ENCODE data around the gene PLD4. TPM values are rescaled to one million over a fixed set of nuclear protein-coding genes. Genes with fewer than 3 reads are reported as not detected.
"Not testable (repeated sequence)": the region's sequence is repeated elsewhere in the genome, so short reads cannot be mapped to it uniquely, and the experiment has no call there.

Gene PLD4, protein sequence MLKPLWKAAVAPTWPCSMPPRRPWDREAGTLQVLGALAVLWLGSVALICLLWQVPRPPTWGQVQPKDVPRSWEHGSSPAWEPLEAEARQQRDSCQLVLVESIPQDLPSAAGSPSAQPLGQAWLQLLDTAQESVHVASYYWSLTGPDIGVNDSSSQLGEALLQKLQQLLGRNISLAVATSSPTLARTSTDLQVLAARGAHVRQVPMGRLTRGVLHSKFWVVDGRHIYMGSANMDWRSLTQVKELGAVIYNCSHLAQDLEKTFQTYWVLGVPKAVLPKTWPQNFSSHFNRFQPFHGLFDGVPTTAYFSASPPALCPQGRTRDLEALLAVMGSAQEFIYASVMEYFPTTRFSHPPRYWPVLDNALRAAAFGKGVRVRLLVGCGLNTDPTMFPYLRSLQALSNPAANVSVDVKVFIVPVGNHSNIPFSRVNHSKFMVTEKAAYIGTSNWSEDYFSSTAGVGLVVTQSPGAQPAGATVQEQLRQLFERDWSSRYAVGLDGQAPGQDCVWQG
- 7.7 TPM for total RNA-seq

DNA sequence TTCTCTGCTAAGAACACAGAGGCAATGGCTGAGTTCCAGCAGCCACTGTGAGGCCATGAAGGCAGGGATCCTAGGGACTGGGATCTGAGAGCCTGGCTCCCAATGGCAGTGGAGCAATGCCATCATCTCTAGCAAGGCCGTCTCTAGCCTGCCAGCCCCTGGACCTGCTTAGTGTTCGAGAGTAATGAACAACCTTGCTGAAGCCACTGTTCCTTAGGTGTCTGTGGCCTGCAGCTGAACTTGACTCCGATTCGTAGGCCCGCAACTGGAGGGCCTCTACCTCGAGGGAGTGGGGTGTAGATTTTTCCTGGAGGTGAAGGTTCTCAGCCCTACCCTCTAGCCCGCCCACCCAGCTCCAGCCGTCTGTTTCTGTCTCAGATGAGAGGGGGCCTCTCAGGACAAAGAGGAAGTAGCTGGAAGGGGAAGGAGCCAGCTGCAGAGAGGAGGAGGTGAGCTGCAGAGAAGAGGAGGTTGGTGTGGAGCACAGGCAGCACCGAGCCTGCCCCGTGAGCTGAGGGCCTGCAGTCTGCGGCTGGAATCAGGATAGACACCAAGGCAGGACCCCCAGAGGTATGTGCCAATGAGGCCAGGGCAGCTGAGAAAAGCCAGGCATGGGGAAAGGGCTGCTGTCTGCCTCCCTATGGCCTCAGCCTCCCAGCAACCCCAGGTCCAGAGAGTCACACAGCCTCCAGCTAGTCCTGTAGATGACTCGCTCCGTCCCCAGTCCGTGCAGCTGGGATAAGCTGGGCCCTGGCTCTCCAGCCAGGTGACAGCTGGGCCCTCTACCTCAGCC, at the start of gene PLD4:
TSS of gene PLD4 (plus strand) at position 459 of the 793 bp plus-strand sequence. CDS start 2,262 bp downstream, outside the sequence.
- no peak for DNase-seq

DNA sequence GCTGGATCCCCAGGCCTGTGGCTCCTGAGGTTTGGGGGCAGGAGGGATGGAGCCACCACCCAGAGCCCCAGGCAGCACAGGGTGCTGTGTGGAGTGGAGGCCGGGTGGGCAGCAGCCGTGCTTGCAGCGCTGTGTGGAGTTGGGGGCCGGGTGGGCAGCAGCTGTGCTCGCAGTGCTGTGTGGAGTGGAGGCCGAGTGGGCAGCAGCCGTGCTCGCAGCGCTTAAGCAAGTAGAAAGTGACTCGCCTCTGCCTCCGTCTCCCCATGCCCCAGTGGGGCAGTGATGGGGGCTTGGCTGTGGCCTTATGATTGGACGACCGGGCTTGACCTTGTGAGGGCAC, 49.3 kb upstream of the PLD4 start:
- DNase-seq, result no peak

DNA sequence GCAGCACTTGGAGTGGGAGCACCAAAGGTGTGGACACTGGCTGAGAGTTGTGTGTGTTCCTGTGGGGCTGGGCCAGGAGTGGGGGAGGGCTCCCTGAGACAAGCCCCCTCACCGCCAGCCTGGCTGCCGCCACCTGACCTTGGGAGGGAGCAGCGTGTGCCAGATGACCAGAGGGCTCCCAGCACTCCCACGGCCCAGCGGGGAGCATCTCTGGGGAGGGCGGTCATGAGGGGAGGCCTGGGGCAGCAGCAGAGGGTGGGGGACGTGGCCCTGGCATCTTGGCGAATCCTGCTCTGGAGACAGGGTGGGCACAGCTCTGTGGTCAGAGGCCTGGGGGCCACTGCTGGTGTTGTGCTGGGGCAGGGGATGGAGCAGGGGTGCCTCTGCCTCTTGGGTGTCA, 48.9 kb upstream of the PLD4 start:
- DNase-seq, result no peak

DNA sequence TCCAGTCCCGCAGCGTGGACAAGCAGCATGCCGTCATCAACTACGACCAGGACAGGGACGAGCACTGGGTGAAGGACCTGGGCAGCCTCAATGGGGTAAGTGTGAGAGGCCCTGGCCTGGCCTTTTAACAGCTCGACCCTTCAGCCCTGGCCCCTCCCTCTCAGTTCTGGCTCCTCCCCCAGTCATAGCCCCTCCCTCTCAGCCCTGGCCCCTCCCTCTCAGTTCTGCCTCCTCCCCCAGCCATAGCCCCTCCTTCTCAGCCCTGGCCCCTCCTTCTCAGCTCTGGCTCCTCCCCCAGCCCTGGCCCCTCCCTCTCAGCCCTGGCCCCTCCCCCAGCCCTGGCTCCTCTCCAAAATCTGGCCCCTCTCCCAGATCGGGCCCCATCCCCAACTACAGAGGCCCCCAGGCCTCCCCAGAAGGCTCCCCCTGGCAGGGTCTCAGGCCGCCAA, 48.4 kb upstream of the PLD4 start:
- no peak for DNase-seq

DNA sequence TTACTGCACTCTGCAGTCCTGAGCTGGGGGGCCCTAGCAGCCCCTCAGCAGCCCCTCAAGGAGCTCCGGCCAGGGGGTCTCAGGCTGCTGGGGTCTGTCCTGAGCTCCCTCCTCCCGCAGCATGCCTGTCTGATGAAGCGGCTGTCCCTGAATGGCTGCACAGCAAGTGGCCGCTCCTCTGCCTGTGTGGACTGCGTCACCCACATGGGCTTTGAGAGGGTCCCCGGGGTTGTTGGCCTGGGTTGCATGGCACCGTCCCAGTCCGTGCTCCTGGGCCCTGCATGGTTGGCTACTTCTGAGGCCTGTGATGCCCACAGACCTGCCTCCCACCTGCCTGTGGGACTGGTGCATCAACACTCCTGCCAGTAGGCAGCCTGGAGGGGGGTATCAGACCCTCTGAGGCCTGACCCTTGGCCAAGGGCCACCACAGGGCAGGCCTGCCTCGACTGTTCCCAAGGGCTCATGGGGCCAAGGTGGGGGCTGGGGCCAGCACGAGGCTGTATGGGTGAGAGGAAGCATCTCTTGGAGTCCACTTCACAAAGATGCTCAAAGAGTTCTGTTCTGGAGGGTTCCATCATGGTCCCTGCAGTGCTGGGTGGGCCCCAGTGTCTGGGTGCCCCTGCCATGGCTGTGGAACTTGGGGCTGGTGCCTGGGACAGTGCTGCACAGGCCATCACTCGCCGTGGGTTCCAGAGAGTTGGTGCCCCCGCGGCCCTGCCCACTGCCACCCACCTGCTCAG, 47.4 kb upstream of the PLD4 start:
- DNase-seq, result no peak

DNA sequence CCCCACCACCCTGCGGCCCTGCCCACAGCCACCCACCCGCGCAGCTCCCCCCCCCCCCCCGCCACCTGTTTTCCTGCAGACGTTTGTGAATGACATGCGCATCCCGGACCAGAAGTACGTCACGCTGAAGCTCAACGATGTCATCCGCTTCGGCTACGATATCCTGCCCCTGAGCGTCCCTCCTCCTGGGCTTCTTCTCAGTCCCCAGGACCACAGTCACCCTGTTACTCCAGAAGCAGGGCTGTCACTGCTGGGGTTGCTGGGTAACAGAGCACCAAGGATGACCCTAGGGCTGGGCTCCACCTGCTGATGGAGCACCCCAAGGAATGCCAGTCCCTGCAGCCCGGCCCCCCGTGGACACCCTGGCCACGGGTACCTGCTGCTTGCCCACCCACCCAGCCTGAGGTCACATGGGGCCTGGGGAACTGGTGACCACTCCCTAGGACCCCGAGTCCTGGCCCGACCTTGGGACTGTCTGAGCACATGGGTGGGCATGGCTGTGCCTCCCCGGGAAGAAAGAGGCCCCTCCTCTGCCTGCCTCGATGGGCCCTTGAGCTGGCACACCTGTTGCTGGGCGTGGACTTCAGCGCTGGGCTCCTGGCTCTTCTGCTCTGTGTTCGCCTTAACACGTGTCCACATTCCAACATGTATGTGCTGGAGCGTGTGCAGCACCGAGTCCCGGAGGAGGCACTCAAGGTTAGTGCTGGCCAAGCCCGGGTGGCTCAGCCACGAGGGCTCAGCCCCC, 46.7 kb upstream of the PLD4 start:
- DNase-seq, result no peak

DNA sequence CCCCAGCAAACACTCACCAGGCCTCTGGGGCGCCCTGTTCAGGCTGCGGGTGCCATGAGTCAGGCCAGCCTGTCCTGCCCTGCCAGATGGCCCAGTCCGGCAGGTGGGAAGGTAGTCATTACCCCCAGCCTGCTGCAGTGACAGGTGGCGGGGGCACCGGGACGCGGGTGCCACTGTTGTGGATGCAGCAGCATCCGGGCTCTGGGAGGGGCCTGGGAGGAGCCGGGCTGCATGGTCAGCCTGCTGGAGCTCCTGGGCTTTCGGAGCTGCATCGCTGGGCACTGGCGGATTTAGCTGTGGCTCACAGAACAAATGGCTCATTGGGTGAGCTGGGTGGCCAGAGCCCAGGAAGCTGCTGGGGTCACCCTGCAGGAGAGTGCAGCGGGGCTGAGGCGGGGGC, 46.1 kb upstream of the PLD4 start:
- DNase-seq, result no peak

DNA sequence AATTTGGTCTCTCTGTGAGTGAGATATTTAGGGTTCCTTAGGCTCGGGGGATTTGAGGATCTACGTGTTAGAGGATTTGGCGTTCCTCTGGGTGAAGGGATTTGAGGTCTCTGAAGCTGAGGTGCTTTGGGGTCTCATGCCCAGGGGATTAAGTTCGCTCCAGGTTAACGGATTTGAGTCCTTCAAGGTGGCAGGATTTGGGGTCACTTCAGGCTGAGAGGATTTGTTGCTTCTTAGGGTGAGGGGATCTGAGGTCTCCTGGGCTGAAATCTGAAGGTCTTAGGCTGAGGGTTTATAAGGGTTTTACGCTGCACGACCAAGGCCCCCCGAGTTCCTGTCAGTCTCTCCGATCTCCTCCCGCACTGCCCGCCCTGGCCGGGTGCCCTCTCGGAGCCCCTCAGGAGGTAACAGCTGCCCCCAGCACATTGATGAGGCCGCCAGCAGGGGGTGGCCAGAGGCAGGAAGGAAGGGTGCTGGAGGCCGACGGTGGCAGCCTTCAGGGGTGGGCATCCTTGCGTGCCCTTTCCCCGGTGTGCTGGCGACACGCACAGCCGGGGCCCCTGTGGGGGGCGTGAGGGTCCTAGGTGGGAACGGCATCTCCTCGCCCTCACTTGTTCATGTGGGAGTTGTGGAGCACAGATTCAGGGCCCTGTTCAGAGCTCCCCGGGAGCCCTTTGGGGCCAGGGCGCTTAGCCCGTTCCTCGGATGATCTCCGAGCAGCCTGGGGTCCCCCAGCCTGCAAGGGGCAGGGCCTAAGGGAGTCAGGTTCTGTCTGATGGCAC, 45.3 kb upstream of the PLD4 start:
- DNase-seq, result no peak

DNA sequence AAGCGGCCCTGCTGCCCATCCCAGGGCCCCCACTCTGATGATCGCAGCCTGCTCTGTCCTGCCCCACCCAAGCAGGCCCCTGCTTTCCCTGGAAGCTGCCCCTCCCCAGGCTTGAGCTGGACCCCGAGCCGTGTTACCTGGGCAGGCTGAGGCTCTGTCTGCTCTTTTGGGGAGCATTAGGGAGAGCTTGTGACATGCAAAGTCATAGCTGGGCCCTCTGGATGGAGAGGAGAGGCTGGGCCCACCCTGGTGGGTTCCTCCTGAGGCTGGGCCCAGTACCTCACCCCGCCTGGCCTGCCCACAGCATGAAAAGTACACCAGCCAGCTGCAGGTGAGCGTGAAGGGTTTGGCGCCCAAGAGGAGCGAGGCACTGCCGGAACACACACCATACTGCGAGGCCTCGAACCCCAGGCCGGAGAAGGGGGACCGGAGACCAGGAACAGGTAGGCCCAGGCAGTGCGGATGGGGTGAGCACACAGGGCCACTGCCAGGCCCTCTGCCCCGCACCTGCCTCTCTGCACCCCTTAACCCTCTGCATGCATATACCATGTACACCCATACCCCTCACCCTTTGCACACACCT, 44.6 kb upstream of the PLD4 start:
- no peak for DNase-seq

DNA sequence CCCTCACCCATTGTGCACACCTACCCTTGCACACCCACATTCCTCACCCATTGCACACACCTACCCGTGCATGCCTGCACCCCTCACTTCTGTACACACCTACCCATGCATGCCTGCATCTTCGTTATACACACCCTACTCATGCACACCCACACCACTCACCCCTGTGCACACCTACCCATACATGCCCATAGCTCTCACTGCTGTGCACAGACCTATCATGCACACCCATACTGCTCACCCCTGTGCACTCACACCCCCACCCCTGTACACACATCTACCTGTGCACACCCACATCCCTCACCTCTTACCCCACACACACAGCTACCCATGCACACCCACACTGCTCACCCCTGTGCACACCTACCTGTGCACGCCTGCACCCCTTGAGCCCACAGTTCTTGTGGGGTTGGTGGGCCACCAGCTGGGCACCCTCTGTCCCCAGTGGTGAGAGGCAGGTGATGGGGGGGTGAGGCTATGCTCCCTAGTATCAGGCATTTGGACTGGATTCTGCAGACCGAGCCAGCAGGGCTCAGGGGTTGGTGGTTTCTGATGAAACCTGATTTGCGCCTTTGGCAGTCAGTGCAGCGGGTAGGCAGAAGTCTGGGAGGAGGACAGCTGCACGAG, 44.0 kb upstream of the PLD4 start:
- DNase-seq, result no peak

DNA sequence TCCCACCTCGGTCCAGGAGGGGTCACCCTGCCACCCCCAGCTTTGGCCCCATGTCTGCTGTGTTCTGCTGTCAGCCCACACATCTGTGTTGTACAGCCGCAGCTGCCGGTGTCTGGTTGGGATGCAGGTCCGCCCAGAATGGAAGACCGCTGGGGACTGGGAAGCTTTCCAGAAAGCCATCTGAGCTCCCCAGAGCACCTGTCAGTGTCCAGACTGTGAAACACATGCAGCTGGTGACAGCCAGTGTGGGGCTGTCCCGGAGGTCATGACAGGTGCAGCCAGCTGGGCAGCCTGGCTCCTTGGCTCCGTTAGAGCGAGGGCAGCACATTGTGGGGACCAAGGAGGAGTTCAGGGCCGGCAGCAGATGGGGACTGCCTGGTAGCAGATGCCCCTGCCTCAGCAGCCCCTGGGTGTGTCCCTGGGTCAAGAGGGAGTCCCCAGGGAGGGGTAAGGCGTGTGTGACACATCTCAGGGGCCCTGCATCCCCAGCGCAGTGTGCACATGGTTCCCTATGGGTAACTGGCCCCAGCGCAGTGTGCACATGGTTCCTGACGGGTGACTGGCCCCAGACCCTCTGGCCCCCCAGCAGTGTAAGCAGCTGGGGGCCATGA, 43.2 kb upstream of the PLD4 start:
- peak; percentile 98 for DNase-seq

DNA sequence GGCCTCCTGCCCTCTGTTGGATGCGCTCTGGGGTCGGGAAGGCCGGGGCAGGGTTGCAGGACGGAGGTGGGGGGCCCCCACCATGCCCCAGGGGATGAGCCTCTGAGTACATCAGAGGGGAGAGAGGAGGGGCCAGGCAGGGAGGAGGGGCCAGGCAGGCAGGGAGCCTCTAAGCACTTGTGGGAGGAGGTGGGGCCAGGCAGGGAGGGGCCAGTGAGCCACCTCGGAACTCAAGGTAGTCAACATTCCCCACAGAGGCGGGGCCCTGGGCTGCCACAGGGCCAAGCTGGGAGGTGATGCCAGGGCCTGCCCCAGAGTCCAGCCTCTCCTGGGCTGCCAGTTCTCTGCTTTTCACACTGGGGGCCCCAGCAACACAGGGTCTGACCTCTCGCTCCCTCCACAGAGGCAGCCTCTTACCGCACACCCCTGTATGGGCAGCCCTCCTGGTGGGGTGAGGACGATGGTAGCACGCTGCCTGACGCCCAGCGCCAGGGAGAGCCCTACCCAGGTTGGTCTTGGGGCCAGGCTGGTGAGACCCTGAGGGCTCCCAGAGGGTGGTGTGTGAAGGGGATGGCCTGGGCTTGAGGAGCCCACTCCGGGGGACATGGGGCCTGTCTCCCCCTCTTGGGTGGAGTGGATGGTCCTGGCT, 42.2 kb upstream of the PLD4 start:
- DNase-seq, result no peak

DNA sequence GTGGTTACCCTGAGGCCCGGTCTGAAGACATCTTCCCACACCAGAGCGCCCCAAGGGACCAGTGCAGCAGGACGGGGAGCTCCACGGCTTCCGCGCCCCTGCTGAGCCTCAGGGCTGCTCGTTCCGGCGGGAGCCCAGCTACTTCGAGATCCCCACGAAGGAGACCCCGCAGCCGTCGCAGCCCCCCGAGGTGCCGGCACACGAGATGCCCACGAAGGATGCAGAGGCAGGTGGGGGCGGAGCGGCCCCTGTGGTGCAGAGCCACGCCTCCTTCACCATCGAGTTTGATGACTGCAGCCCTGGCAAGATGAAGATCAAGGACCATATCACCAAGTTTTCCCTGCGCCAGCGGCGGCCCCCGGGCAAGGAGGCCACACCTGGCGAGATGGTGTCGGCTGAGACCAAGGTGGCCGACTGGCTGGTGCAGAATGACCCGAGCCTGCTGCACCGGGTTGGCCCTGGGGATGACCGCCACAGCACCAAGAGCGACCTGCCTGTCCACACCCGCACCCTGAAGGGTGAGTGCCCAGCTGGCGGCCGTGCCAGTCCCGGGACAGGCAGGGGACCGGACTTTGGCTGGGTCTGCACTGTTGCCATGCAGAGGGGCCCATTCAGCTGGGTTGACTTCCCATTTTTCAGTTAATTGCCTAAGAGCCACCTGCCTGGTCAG, 41.6 kb upstream of the PLD4 start:
- no peak for DNase-seq

DNA sequence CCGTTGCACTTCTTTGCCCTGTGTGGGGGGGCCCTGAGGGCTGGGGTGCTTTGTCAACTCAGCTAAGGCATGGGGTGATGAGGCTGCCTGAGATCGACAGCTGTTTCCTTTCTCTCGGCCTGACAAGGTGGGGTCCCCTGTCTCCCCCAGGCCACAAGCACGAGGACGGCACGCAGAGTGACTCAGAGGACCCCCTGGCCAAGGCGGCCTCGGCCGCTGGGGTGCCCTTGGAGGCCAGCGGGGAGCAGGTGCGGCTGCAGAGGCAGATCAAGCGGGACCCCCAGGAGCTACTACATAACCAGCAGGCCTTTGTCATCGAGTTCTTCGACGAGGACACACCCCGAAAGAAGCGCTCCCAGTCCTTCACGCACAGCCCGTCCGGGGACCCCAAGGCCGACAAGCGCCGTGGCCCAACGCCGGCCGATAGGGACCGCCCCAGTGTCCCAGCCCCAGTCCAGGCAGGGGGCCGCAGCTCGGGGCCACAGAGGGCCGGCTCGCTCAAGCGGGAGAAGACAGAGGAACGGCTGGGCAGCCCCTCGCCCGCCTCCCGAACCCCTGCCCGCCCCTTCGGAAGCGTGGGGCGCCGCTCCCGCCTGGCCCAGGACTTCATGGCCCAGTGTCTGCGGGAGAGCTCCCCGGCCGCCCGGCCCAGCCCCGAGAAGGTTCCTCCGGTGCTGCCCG, 40.9 kb upstream of the PLD4 start:
- no peak for DNase-seq

DNA sequence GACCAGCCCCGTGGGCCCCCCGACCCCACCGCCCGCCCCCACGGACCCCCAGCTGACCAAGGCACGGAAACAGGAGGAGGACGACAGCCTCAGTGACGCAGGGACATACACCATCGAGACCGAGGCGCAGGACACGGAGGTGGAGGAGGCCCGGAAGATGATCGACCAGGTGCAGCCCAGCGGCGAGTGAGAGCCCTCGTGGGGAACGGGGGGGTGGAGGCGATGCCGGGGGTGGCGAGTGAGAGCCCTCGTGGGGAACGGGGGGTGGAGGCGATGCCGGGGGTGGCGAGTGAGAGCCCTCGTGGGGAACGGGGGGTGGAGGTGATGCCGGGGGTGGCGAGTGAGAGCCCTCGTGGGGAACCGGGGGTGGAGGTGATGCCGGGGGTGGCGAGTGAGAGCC, 40.3 kb upstream of the PLD4 start:
- not testable (repeated sequence) for DNase-seq

DNA sequence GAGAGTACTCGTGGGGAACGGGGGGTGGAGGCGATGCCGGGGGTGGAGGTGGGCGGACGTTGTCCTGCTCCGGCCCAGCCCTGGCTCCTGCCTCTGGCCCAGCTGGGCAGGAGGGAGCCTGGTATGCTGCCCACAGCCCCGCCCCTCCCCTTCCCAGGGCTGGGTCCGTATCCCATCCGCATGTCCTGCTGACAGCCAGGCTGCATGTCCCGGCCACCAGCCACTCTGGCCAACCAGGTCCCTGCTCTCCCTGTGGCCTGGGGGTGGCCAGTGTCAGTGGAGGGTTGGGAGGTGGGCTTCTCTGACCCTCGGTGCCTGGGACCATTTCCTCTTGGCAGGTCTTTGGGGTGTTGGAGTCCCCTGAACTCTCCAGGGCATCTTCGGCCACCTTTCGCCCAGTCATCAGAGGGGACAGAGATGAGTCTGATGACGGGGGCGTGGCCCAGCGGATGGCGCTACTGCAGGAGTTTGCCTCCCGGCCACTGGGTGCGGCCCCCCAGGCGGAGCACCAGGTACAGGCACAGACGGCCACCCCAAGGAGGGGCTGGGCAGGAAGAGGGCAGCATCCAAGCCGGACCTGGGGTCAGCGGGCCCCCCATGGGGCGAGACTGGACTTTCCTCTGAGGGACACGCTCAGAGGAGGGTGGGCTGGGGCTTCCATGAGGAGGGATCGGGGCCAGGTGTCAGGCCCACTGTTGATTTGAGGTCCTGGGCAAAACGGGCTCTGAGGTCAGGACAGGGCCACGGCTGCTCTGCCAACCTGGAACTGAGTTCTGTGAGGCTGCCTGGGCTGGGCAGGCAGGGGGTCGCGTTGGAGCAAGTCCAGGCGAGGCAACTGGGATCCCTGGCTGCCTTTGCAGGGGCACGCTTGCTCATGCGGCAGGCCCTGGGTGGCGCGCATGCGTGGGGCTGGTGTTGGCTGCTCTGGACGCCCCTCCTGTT, 39.4 kb upstream of the PLD4 start:
- DNase-seq, result no peak

Data from tongue (tissue), 2 donors.